Lower lobe of right lung (tissue), 2 donors: ENCODE measurements around the gene SNRNP25. TPM values are rescaled to one million over a fixed set of nuclear protein-coding genes. Genes with fewer than 3 reads are reported as not detected.
A peak's percentile ranks its signal among the peaks of the same experiment; 100 is the strongest.

Experiments used
- ATAC-seq, 2 donors: fragments of 200-7000 bp; cut with Tn5 transposase; one replicate each; pipeline ENCODE4 v1.9.1; 2020 to 2022; ENCODE audit warnings: mild to moderate bottlenecking in 2 of 2, moderate library complexity in 2 of 2
- DNase-seq: peaks from one replicate; pipeline ENCODE4 v3.0.0-alpha.2; 2020
- H3K27ac ChIP-seq: fragments of 200-600 bp; one replicate; pipeline ENCODE4 v1.8.0; 2022
- H3K27me3 ChIP-seq: fragments of 200-600 bp; one replicate; pipeline ENCODE4 v1.8.0; 2022; ENCODE audit warnings: low read depth
- H3K36me3 ChIP-seq: fragments of 200-600 bp; one replicate; pipeline ENCODE4 v1.8.0; 2022; ENCODE audit warnings: mild to moderate bottlenecking
- H3K4me1 ChIP-seq: fragments of 200-600 bp; one replicate; pipeline ENCODE4 v1.8.0; 2022
- H3K4me3 ChIP-seq: fragments of 200-600 bp; one replicate; pipeline ENCODE4 v1.8.0; 2022; ENCODE audit warnings: mild to moderate bottlenecking
- H3K9me3 ChIP-seq: fragments of 200-600 bp; one replicate; pipeline ENCODE4 v1.8.0; 2022
- intact Hi-C: fragments of 100-400 bp; cut with DNase I; formaldehyde crosslinking; loops from one replicate; pipeline ENCODE4 v1.11.0; 2022
- total RNA-seq: library from RNA; stranded (reverse); fragmentation: NEBNext Ultra II Directional; extraction: Animal tissue kit (Norgen Biotek cat#: 25700); gene quantifications from one replicate; pipeline ENCODE4 v1.2.1, GENCODE V29; 2021
- TF ChIP-seq, protein P1 (sequence below): fragments of 200-600 bp; IDR thresholded peaks from one replicate; pipeline ENCODE4 v1.8.0; 2022; ENCODE audit warnings: antibody characterized with exemption, mild to moderate bottlenecking
- donor health status: DM: no; HTN: yes; CAD: no; lungs with severe emphysema.

Gene SNRNP25
- total RNA-seq, 1 donor from 2014 or later, result 18.5 TPM

DNA sequence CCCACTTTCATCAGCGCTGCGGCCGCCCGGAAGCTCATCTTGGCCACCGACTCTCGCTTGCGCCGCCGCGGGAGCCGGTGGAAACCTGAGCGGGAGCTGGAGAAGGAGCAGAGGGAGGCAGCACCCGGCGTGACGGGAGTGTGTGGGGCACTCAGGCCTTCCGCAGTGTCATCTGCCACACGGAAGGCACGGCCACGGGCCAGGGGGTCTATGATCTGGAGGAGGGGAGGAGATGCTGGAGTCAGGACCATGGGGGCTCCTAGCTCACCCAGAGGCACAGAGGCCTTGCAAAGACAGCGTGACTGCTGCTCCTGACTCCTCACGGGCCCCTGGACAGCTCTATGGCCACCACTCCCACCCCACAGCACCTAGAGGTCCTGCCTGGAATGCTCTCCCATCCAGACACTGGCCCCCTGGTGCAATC lies 9.4 kb downstream of the SNRNP25 start:
- no peak for DNase-seq
- Histone ChIP-seq H3K27me3 (no peaks in the 10 kb centered on the region), H3K27ac (no peak overlapping the region), H3K4me1 (peaks cover 23% of the 10 kb centered on the region), H3K4me3 (no peak overlapping the region), H3K36me3 (peaks cover 71% of the 10 kb centered on the region), H3K9me3 (no peaks in the 10 kb centered on the region)
- intact Hi-C loops, result no loop called here
- ATAC-seq, result no peak
- TF ChIP-seq, protein P1, sequence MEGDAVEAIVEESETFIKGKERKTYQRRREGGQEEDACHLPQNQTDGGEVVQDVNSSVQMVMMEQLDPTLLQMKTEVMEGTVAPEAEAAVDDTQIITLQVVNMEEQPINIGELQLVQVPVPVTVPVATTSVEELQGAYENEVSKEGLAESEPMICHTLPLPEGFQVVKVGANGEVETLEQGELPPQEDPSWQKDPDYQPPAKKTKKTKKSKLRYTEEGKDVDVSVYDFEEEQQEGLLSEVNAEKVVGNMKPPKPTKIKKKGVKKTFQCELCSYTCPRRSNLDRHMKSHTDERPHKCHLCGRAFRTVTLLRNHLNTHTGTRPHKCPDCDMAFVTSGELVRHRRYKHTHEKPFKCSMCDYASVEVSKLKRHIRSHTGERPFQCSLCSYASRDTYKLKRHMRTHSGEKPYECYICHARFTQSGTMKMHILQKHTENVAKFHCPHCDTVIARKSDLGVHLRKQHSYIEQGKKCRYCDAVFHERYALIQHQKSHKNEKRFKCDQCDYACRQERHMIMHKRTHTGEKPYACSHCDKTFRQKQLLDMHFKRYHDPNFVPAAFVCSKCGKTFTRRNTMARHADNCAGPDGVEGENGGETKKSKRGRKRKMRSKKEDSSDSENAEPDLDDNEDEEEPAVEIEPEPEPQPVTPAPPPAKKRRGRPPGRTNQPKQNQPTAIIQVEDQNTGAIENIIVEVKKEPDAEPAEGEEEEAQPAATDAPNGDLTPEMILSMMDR, result no peak

DNA sequence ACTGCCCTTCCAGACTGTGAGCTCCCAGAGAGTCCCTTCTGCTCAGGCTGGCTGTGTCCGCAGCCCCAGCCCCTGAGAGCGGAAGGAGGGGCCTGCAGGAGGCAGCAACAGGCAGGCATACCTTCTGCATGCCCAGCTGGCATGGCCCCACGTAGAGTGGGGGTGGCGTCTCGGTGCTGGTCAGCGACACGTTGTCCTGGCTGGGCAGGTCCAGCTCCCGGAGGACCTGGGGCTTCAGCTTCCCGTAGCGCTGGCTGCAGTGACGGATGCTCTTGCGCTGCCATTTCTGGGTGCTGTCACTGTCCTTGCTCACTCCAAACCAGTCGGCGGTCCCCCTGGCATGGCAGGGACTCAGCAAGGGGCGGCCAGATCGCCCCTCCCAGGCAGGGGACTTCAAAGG lies 9.8 kb downstream of the SNRNP25 start:
- DNase-seq (no peak), ATAC-seq (no peak)
- intact Hi-C loops, result no loop called here
- no peak overlapping the region for H3K4me3 ChIP-seq
- no peaks in the 10 kb centered on the region for H3K9me3 ChIP-seq
- H3K36me3 ChIP-seq, result peaks cover 66% of the 10 kb centered on the region
- TF ChIP-seq, protein P1, result no peak
- peaks cover 27% of the 10 kb centered on the region for H3K4me1 ChIP-seq
- no peaks in the 10 kb centered on the region for H3K27me3 ChIP-seq
- H3K27ac ChIP-seq, result no peak overlapping the region

GRCh38 chr16:63998-64913 lies 10.6 kb downstream of the SNRNP25 start:
- H3K27ac ChIP-seq, result no peak overlapping the region
- no peaks in the 10 kb centered on the region for H3K27me3 ChIP-seq
- ATAC-seq (no peak), DNase-seq (no peak)
- intact Hi-C loops, result no loop called here
- H3K36me3 ChIP-seq, result peaks cover 58% of the 10 kb centered on the region
- H3K4me1 ChIP-seq, result peaks cover 33% of the 10 kb centered on the region
- H3K4me3 ChIP-seq, result no peak overlapping the region
- H3K9me3 ChIP-seq, result no peaks in the 10 kb centered on the region
- TF ChIP-seq, protein P1, result no peak

DNA sequence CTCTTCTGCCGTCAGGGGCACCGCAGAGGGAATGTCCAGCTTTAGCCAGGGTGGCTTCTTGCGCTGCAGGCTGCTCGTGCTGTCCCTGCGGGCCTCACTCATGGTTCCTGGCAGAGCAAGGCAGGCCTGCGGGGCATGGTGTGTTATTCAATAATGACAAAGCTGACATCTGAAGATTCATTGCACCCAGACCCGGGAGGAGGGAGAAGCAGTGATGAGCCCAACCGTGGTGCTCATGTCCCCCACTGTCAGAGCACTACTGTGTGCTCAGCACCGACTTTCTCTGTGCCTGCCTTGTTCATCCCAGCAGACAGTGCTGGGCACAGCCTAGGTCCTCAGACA lies 11.3 kb downstream of the SNRNP25 start:
- H3K4me3 ChIP-seq, result no peak overlapping the region
- no peak for ATAC-seq
- DNase-seq, result no peak
- H3K4me1 ChIP-seq, result peaks cover 39% of the 10 kb centered on the region
- H3K27ac ChIP-seq, result no peak overlapping the region
- intact Hi-C loops, result no loop called here
- H3K27me3 ChIP-seq, result no peaks in the 10 kb centered on the region
- TF ChIP-seq, protein P1, result no peak
- peaks cover 52% of the 10 kb centered on the region for H3K36me3 ChIP-seq
- no peaks in the 10 kb centered on the region for H3K9me3 ChIP-seq

- DNase-seq (peak; percentile 89), ATAC-seq (peak; percentile 79 to 82)
- Histone ChIP-seq H3K27me3 (no peaks in the 10 kb centered on the region), H3K27ac (no peak overlapping the region), H3K4me1 (peaks cover 48% of the 10 kb centered on the region), H3K36me3 (peaks cover 43% of the 10 kb centered on the region), H3K9me3 (no peaks in the 10 kb centered on the region), H3K4me3 (no peak overlapping the region)
- TF ChIP-seq, protein P1, result peak; percentile 98
- intact Hi-C loops, result no loop called here
Observed at GRCh38 chr16:65745-66144, 12.1 kb downstream of the SNRNP25 start.
